OCI-LY3 (cell line): Measurements from ENCODE around the gene MEG3.

Experiments used
- H2AFZ ChIP-seq: fragments of 200-600, 300-600 bp; shearing (Covaris generic); 2 replicates; pipeline ENCODE4 v1.6.0; 2014; ENCODE audit warnings: antibody characterized with exemption, low read depth, low read length
- H3K27ac ChIP-seq: fragments of 200-600, 300-600 bp; sonication (generic); 2 replicates; pipeline ENCODE4 v1.5.1; 2014; ENCODE audit warnings: mild to moderate bottlenecking, low read length, moderate library complexity, mixed read lengths
- H3K27me3 ChIP-seq: fragments of 200-600, 300-600 bp; sonication (generic); 2 replicates; pipeline ENCODE4 v1.6.1; 2014; ENCODE audit warnings: low read depth, low read length, mixed read lengths
- H3K36me3 ChIP-seq: fragments of 200-600, 300-600 bp; sonication (generic); replicated peaks from 2 replicates; pipeline ENCODE3; 2014; ENCODE audit warnings: low read depth, low read length, mixed read lengths
- H3K4me1 ChIP-seq: fragments of 300-600, 200-600 bp; sonication (generic); 2 replicates; pipeline ENCODE4 v1.6.1; 2014; ENCODE audit warnings: low read length, mixed read lengths
- H3K4me2 ChIP-seq: fragments of 200-600, 300-600 bp; sonication (generic); 2 replicates; pipeline ENCODE4 v1.6.1; 2014; ENCODE audit warnings: low read length, mixed read lengths
- H3K4me3 ChIP-seq: fragments of 300-600, 200-600 bp; sonication (generic); 2 replicates; pipeline ENCODE4 v1.5.1; 2014; ENCODE audit warnings: antibody characterized with exemption, mild to moderate bottlenecking, low read length, moderate library complexity
- H3K79me2 ChIP-seq: fragments of 300-600, 200-600 bp; shearing (Covaris generic); 2 replicates; pipeline ENCODE4 v1.6.1; 2014; ENCODE audit warnings: mild to moderate bottlenecking, low read length, mixed read lengths
- H3K9ac ChIP-seq: fragments of 300-600, 200-600 bp; shearing (Covaris generic); 2 replicates; pipeline ENCODE4 v1.6.0; 2014; ENCODE audit warnings: mild to moderate bottlenecking, low read length, moderate library complexity
- H3K9me3 ChIP-seq: fragments of 200-600, 300-600 bp; shearing (Covaris generic); 2 replicates; pipeline ENCODE4 v1.6.1; 2014; ENCODE audit warnings: low read length, mixed read lengths; ENCODE audit not compliant: insufficient read depth
- H4K20me1 ChIP-seq: fragments of 200-600, 300-600 bp; sonication (generic); 2 replicates; pipeline ENCODE4 v1.6.1; 2016; ENCODE audit warnings: low read length, mixed read lengths; ENCODE audit not compliant: insufficient read depth
- CTCF ChIP-seq: fragments of 200-600, 300-600 bp; sonication (generic); IDR thresholded peaks from 2 replicates; pipeline ENCODE4 v1.5.1; 2014; ENCODE audit warnings: antibody characterized with exemption, low read length, low read depth
- EZH2phosphoT487 ChIP-seq: fragments of 200-600 bp; shearing (Covaris generic); IDR thresholded peaks from 2 replicates; pipeline ENCODE4 v1.6.1; 2018; ENCODE audit warnings: antibody characterized with exemption, mixed run types, low read depth

MEG3 gene

GRCh38 chr14:100889641-100890040, 63.7 kb downstream of the MEG3 start:
- no peak overlapping the region for H3K27ac ChIP-seq
- H3K27me3 ChIP-seq: peaks cover 4% of the 10 kb centered on the region; the same call in 1 of the 2 replicates
- no peak overlapping the region for H3K9ac ChIP-seq
- no peak overlapping the region for H2AFZ ChIP-seq
- H3K4me3 ChIP-seq: no peak overlapping the region
- no peaks in the 10 kb centered on the region for H3K79me2 ChIP-seq
- H4K20me1 ChIP-seq: no peaks in the 10 kb centered on the region
- no peak for TF ChIP-seq CTCF
- no peak for TF ChIP-seq EZH2phosphoT487
- H3K4me2 ChIP-seq: no peak overlapping the region
- no peaks in the 10 kb centered on the region for H3K4me1 ChIP-seq
- no peaks in the 10 kb centered on the region for H3K9me3 ChIP-seq
- H3K36me3 ChIP-seq: no peaks in the 10 kb centered on the region

- Histone ChIP-seq H3K4me2 (no peak overlapping the region), H3K27ac (no peak overlapping the region), H3K9me3 (no peaks in the 10 kb centered on the region), H3K4me3 (no peak overlapping the region), H3K79me2 (no peaks in the 10 kb centered on the region), H3K4me1 (no peaks in the 10 kb centered on the region), H3K9ac (no peak overlapping the region), H3K36me3 (no peaks in the 10 kb centered on the region), H2AFZ (no peak overlapping the region), H3K27me3 (peaks cover 4% of the 10 kb centered on the region; the same call in 1 of the 2 replicates), H4K20me1 (no peaks in the 10 kb centered on the region)
- TF ChIP-seq CTCF (no peak), EZH2phosphoT487 (no peak)
Measured at GRCh38 chr14:100890061-100890850, 64.3 kb downstream of the MEG3 start.

GRCh38 chr14:100891051-100891450, 65.1 kb downstream of the MEG3 start:
- Histone ChIP-seq H3K4me3 (no peak overlapping the region), H4K20me1 (no peaks in the 10 kb centered on the region), H2AFZ (no peak overlapping the region), H3K9me3 (no peaks in the 10 kb centered on the region), H3K27ac (no peak overlapping the region), H3K27me3 (peaks cover 4% of the 10 kb centered on the region; the same call in 1 of the 2 replicates), H3K36me3 (no peaks in the 10 kb centered on the region), H3K4me1 (no peaks in the 10 kb centered on the region), H3K9ac (no peak overlapping the region), H3K79me2 (no peaks in the 10 kb centered on the region), H3K4me2 (no peak overlapping the region)
- TF ChIP-seq CTCF: no peak
- no peak for TF ChIP-seq EZH2phosphoT487

- H3K36me3 ChIP-seq: no peaks in the 10 kb centered on the region
- H3K27ac ChIP-seq: no peak overlapping the region
- no peaks in the 10 kb centered on the region for H3K9me3 ChIP-seq
Measured at GRCh38 chr14:100891501-100892445, 65.9 kb downstream of the MEG3 start.

More at GRCh38 chr14:100891501-100892445, 65.9 kb downstream of the MEG3 start:
- no peaks in the 10 kb centered on the region for H3K79me2 ChIP-seq
- H3K9ac ChIP-seq: no peak overlapping the region
- H2AFZ ChIP-seq: no peak overlapping the region
- no peak overlapping the region for H3K4me3 ChIP-seq
- no peaks in the 10 kb centered on the region for H4K20me1 ChIP-seq
- H3K27me3 ChIP-seq: peaks cover 4% of the 10 kb centered on the region; the same call in 1 of the 2 replicates
- no peaks in the 10 kb centered on the region for H3K4me1 ChIP-seq
- TF ChIP-seq CTCF: no peak
- TF ChIP-seq EZH2phosphoT487: no peak
- H3K4me2 ChIP-seq: no peak overlapping the region
